Activated CD4-positive, alpha-beta T cell treated with anti-CD3 and anti-CD28 coated beads, Interleukin-2, amount 10 ng/mL, durations not matched to agents 7 days and 5 days (primary cell): ENCODE data around the gene FOXO3. TPM values are rescaled to one million over a fixed set of nuclear protein-coding genes. Genes with fewer than 3 reads are reported as not detected.

Experiments used
- CTCF ChIA-PET: fragments of 350-600 bp; sonication (Branson Sonifier 250); formaldehyde crosslinking; loops from one replicate; lab custom pipeline; 2021; ENCODE audit warnings: antibody characterized with exemption; lab: Charles Lee
- POLR2A ChIA-PET: fragments of 350-600 bp; sonication (Branson Sonifier 250); formaldehyde crosslinking; loops from one replicate; lab custom pipeline; 2021; ENCODE audit warnings: antibody characterized with exemption; lab: Charles Lee
- DNase-seq: peaks from one replicate; pipeline ENCODE4 v3.0.0-alpha.2; 2020
- H3K27ac Mint-ChIP-seq: one replicate; pipeline ENCODE4 v1.8.0; 2021; ENCODE audit warnings: mild to moderate bottlenecking, moderate library complexity, mixed read lengths
- H3K27me3 Mint-ChIP-seq: one replicate; pipeline ENCODE4 v1.8.0; 2021; ENCODE audit warnings: mixed read lengths
- H3K36me3 Mint-ChIP-seq: one replicate; pipeline ENCODE4 v1.8.0; 2021; ENCODE audit warnings: low read depth, mixed read lengths
- H3K4me1 Mint-ChIP-seq: one replicate; pipeline ENCODE4 v1.8.0; 2021; ENCODE audit warnings: mixed read lengths
- H3K4me3 Mint-ChIP-seq: one replicate; pipeline ENCODE4 v1.8.0; 2021; ENCODE audit warnings: mild to moderate bottlenecking, moderate library complexity, mixed read lengths
- H3K9me3 Mint-ChIP-seq: one replicate; pipeline ENCODE4 v1.8.0; 2021; ENCODE audit warnings: mixed read lengths
- total RNA-seq, 2 experiments: library from RNA; stranded (reverse); gene quantifications; one replicate each; pipeline ENCODE4 v1.2.3, GENCODE V29; 2021

The FOXO3 gene
- total RNA-seq, 2 experiments from 2014 or later: 11.2 to 12.8 TPM

DNA sequence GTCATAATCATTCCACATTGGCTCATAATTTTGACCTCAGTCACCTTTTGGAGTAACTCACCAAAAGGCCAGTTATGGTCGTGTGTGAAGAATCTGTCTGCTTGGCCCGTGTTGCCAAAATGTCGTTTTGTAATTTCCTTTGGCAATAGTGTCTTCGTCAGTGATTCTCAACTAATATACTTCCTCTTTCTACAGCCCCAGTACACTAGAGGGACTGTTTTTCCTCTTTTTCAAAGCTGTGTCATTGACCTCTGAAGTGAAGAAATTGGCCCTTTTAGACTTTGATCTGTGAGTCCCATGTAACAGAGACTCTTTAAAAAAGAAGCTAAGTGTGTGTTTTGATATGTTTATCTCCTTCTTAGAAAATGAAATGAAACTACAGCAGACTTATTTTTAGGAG lies 5.2 kb downstream of the FOXO3 start:
- Mint-ChIP-seq H3K27me3 (peaks cover 17% of the 10 kb centered on the region), H3K4me3 (no peak overlapping the region), H3K4me1 (peaks cover 51% of the 10 kb centered on the region), H3K27ac (peak overlapping the region; percentile 48), H3K9me3 (no peaks in the 10 kb centered on the region), H3K36me3 (peaks cover 50% of the 10 kb centered on the region)
- no peak for DNase-seq
- ChIA-PET CTCF (interaction anchor here (1.0 kb wide), 1 partner anchor 22 kb away, joined by 3 read pairs; no protein-coding TSS in a partner anchor), POLR2A (no interaction called here)

DNA sequence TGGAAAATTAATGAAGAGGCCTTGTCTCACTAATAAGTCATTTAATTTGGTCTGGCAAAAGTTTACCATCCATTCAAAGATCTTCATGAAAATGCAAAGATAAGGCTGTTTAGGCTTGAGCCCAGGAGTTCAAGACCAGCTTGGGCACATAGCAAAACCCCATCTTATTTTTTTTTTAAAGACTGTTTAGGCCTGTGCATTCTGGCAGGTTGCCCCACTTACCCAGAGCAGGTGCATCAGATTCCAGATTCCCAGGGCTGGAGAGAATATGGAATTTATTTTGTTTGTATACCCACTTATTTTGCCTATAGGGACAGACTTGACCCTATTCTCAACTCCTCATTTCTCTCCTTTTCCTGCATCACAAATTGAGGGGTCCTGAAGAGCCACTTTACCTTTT lies 5.7 kb downstream of the FOXO3 start:
- Mint-ChIP-seq H3K4me1 (peaks cover 51% of the 10 kb centered on the region), H3K36me3 (peaks cover 55% of the 10 kb centered on the region), H3K9me3 (no peaks in the 10 kb centered on the region), H3K27ac (no peak overlapping the region), H3K27me3 (peaks cover 17% of the 10 kb centered on the region), H3K4me3 (no peak overlapping the region)
- no peak for DNase-seq
- ChIA-PET POLR2A (no interaction called here), CTCF (interaction anchor here (0.6 to 1.0 kb wide), 2 partner anchors 9 to 21 kb away, joined by 3 to 8 read pairs; no protein-coding TSS in a partner anchor)

- ChIA-PET CTCF (interaction anchor here (0.6 to 1.1 kb wide), 3 partner anchors 10 to 583 kb away, joined by 3 to 5 read pairs (median 3); no protein-coding TSS in a partner anchor), POLR2A (no interaction called here)
- Mint-ChIP-seq H3K27me3 (peaks cover 8% of the 10 kb centered on the region), H3K9me3 (no peaks in the 10 kb centered on the region), H3K4me1 (peaks cover 39% of the 10 kb centered on the region), H3K4me3 (no peak overlapping the region), H3K27ac (no peak overlapping the region), H3K36me3 (peaks cover 40% of the 10 kb centered on the region)
- DNase-seq: no peak
These were observed 7.4 kb downstream of the FOXO3 start for GRCh38 chr6:108568101-108568500.

DNA sequence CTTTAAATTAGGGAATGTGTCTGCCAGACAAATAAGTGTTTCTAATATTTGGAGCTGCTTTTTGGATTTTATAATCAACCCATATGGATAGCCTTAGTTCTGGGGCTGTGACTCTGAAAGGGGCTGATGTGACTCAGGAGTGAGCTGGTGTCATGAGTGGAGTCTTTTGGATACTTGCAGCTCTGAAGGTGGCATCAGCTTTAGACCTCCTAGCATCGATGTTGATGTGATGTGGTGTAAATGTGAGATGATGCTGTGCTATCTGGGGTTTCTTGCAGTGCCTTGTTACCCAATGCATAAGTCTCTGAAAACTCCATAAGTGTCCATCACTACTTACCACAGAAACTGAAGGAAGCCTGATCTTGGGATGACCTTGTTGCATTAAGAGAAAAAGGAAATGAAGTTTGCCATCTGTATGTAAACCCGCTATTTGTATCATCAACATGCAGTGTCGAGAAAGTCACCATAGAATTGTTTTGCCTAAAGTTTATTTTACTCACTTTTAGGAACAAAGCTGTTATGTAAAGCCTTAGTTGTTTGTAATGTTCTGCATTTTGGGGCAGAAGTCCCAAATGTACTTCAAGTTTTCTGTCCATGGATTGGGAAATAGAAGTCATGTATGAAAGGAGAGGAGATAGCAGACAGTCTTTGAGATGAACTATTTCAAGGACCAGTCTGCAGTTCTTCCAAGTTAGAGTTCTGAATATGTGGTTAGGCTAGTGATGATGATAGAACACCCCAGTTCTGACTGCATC lies 8.0 kb downstream of the FOXO3 start:
- Mint-ChIP-seq H3K27me3 (peaks cover 6% of the 10 kb centered on the region), H3K4me1 (peaks cover 36% of the 10 kb centered on the region), H3K36me3 (peaks cover 37% of the 10 kb centered on the region), H3K27ac (no peak overlapping the region), H3K4me3 (no peak overlapping the region), H3K9me3 (no peaks in the 10 kb centered on the region)
- DNase-seq: no peak
- ChIA-PET CTCF (interaction anchor here (1.0 to 1.1 kb wide), 2 partner anchors 10 to 17 kb away, joined by 3 to 5 read pairs; no protein-coding TSS in a partner anchor), POLR2A (no interaction called here)

GRCh38 chr6:108570517-108570916 lies 9.8 kb downstream of the FOXO3 start:
- Mint-ChIP-seq H3K4me1 (peaks cover 24% of the 10 kb centered on the region), H3K9me3 (no peaks in the 10 kb centered on the region), H3K27ac (no peak overlapping the region), H3K4me3 (no peak overlapping the region), H3K27me3 (peaks cover 6% of the 10 kb centered on the region), H3K36me3 (peaks cover 37% of the 10 kb centered on the region)
- CTCF ChIA-PET: interaction anchor here (0.7 to 1.3 kb wide), 2 partner anchors 16 to 106 kb away, joined by 3 to 4 read pairs; no protein-coding TSS in a partner anchor
- no peak for DNase-seq
- POLR2A ChIA-PET: no interaction called here

- Mint-ChIP-seq H3K4me1 (peaks cover 17% of the 10 kb centered on the region), H3K4me3 (no peak overlapping the region), H3K27me3 (no peaks in the 10 kb centered on the region), H3K27ac (no peak overlapping the region), H3K36me3 (peaks cover 14% of the 10 kb centered on the region), H3K9me3 (no peaks in the 10 kb centered on the region)
- CTCF ChIA-PET: no interaction called here
- POLR2A ChIA-PET: no interaction called here
- no peak for DNase-seq
These were observed 13.9 kb downstream of the FOXO3 start for GRCh38 chr6:108574457-108575141.

- Mint-ChIP-seq H3K27me3 (no peaks in the 10 kb centered on the region), H3K36me3 (peaks cover 8% of the 10 kb centered on the region), H3K4me3 (no peak overlapping the region), H3K27ac (no peak overlapping the region), H3K4me1 (peaks cover 22% of the 10 kb centered on the region), H3K9me3 (no peaks in the 10 kb centered on the region)
- CTCF ChIA-PET: interaction anchor here (0.6 to 2.6 kb wide), 5 partner anchors 9 to 853 kb away, joined by 3 to 8 read pairs (median 4); no protein-coding TSS in a partner anchor
- DNase-seq: no peak
- POLR2A ChIA-PET: no interaction called here
These were observed 15.3 kb downstream of the FOXO3 start for GRCh38 chr6:108575905-108576494.

GRCh38 chr6:108576709-108577108 lies 16.0 kb downstream of the FOXO3 start:
- CTCF ChIA-PET: interaction anchor here (1.6 to 2.6 kb wide), 2 partner anchors 10 to 187 kb away, joined by 4 to 8 read pairs; no protein-coding TSS in a partner anchor
- H3K9me3 Mint-ChIP-seq: no peaks in the 10 kb centered on the region
- H3K27ac Mint-ChIP-seq: no peak overlapping the region
- H3K27me3 Mint-ChIP-seq: no peaks in the 10 kb centered on the region
- peaks cover 29% of the 10 kb centered on the region for H3K4me1 Mint-ChIP-seq
- POLR2A ChIA-PET: no interaction called here
- no peak for DNase-seq
- H3K4me3 Mint-ChIP-seq: no peak overlapping the region
- peaks cover 4% of the 10 kb centered on the region for H3K36me3 Mint-ChIP-seq

DNA sequence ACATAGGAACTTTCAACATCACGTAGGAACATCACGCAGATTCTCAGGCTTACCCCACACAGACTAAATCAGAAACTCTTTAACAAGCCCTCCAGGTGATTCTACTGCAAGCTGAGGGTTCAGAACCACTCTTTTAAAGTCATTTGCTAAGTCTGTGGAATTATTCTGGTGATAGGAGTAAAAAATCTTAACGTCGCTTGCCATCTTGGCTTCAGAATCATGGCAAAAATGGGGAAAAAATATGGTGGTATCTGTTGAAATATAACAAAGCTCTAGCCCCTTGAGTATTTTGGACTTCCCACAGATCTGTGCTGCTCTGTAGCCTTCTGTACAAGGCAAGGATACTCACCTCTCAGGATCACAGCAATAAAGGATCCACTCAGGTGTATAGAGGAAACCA lies 17.4 kb downstream of the FOXO3 start:
- peaks cover 33% of the 10 kb centered on the region for H3K4me1 Mint-ChIP-seq
- ChIA-PET POLR2A (no interaction called here), CTCF (interaction anchor here (1.8 to 2.6 kb wide), 2 partner anchors 8 to 10 kb away, joined by 4 to 8 read pairs; no protein-coding TSS in a partner anchor)
- H3K4me3 Mint-ChIP-seq: no peak overlapping the region
- no peak for DNase-seq
- no peaks in the 10 kb centered on the region for H3K9me3 Mint-ChIP-seq
- no peaks in the 10 kb centered on the region for H3K27me3 Mint-ChIP-seq
- H3K36me3 Mint-ChIP-seq: peaks cover 7% of the 10 kb centered on the region
- no peak overlapping the region for H3K27ac Mint-ChIP-seq

GRCh38 chr6:108578595-108579327 lies 18.0 kb downstream of the FOXO3 start:
- Mint-ChIP-seq H3K36me3 (peaks cover 7% of the 10 kb centered on the region), H3K27ac (no peak overlapping the region), H3K27me3 (no peaks in the 10 kb centered on the region), H3K4me1 (peaks cover 33% of the 10 kb centered on the region), H3K4me3 (no peak overlapping the region), H3K9me3 (no peaks in the 10 kb centered on the region)
- ChIA-PET CTCF (interaction anchor here (1.8 kb wide), 1 partner anchor 9 kb away, joined by 4 read pairs; no protein-coding TSS in a partner anchor), POLR2A (no interaction called here)
- DNase-seq: no peak

- POLR2A ChIA-PET: no interaction called here
- H3K4me3 Mint-ChIP-seq: no peak overlapping the region
These were observed 18.6 kb downstream of the FOXO3 start for GRCh38 chr6:108579328-108579721.

GRCh38 chr6:108580646-108581045 lies 19.9 kb downstream of the FOXO3 start:
- Mint-ChIP-seq H3K27me3 (no peaks in the 10 kb centered on the region), H3K9me3 (no peaks in the 10 kb centered on the region), H3K4me3 (no peak overlapping the region), H3K36me3 (peaks cover 7% of the 10 kb centered on the region), H3K27ac (no peak overlapping the region), H3K4me1 (peaks cover 25% of the 10 kb centered on the region)
- CTCF ChIA-PET: interaction anchor here (1.3 kb wide), 1 partner anchor 263 kb away, joined by 3 read pairs; no protein-coding TSS in a partner anchor
- POLR2A ChIA-PET: no interaction called here
- no peak for DNase-seq

More at GRCh38 chr6:108579328-108579721, 18.6 kb downstream of the FOXO3 start:
- Mint-ChIP-seq H3K27ac (no peak overlapping the region), H3K27me3 (no peaks in the 10 kb centered on the region), H3K9me3 (no peaks in the 10 kb centered on the region), H3K4me1 (peaks cover 33% of the 10 kb centered on the region), H3K36me3 (peaks cover 7% of the 10 kb centered on the region)
- DNase-seq: no peak
- CTCF ChIA-PET: interaction anchor here (1.8 kb wide), 1 partner anchor 9 kb away, joined by 4 read pairs; no protein-coding TSS in a partner anchor
